ENCODE measurements around the gene FNDC3A.

DNA sequence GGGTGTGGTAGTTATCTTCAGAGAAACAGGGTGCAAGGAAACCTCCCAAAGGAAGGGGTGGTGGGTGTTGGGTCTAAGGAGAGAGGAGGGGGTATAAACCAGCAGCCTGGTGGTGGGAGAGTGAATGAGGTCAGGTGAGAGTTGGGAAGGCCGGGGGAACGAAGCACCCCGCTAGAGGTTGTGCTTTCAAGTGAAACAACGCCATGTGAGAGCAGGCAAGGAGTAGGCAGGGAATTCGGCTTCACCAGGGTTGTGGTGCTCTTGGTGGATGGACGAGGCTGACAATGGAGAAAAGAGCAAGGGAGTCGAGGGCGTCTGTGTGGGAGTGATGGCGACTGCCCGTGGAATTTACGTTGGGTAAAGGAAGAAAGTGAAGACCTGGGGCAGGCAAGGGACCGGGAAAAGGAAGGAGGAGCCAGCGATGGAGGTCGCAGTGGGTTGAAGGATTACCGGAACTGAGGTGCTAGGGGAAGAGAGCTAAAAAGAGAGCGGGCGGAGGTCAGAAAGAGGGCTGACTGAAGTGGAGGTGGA, 242.3 kb downstream of the FNDC3A start:
- TF ChIP-seq, protein P1, sequence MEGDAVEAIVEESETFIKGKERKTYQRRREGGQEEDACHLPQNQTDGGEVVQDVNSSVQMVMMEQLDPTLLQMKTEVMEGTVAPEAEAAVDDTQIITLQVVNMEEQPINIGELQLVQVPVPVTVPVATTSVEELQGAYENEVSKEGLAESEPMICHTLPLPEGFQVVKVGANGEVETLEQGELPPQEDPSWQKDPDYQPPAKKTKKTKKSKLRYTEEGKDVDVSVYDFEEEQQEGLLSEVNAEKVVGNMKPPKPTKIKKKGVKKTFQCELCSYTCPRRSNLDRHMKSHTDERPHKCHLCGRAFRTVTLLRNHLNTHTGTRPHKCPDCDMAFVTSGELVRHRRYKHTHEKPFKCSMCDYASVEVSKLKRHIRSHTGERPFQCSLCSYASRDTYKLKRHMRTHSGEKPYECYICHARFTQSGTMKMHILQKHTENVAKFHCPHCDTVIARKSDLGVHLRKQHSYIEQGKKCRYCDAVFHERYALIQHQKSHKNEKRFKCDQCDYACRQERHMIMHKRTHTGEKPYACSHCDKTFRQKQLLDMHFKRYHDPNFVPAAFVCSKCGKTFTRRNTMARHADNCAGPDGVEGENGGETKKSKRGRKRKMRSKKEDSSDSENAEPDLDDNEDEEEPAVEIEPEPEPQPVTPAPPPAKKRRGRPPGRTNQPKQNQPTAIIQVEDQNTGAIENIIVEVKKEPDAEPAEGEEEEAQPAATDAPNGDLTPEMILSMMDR (IDR thresholded peaks at IDR 0.05; ENCODE audit: low read length), result no peak
- TF ChIP-seq EZH2phosphoT487 (IDR thresholded peaks at IDR 0.05; ENCODE audit: low read length), result no peak

Data from MM.1S (cell line).